OCI-LY1 (cell line): ENCODE data around the gene IL5.

Experiments used
- CTCF ChIP-seq: fragments of 200-600 bp; sonication (generic), shearing (Covaris generic); IDR thresholded peaks from 2 replicates; pipeline ENCODE4 v1.5.1; 2017; ENCODE audit warnings: mild to moderate bottlenecking, antibody characterized with exemption, low read length, moderate library complexity, mixed read lengths
- EZH2 ChIP-seq: fragments of 200-600 bp; sonication (generic), shearing (Covaris generic); IDR thresholded peaks from 2 replicates; pipeline ENCODE4 v1.8.0; 2017; ENCODE audit warnings: borderline replicate concordance, mixed run types, mild to moderate bottlenecking, antibody characterized with exemption, low read length, moderate library complexity, mixed read lengths

DNA sequence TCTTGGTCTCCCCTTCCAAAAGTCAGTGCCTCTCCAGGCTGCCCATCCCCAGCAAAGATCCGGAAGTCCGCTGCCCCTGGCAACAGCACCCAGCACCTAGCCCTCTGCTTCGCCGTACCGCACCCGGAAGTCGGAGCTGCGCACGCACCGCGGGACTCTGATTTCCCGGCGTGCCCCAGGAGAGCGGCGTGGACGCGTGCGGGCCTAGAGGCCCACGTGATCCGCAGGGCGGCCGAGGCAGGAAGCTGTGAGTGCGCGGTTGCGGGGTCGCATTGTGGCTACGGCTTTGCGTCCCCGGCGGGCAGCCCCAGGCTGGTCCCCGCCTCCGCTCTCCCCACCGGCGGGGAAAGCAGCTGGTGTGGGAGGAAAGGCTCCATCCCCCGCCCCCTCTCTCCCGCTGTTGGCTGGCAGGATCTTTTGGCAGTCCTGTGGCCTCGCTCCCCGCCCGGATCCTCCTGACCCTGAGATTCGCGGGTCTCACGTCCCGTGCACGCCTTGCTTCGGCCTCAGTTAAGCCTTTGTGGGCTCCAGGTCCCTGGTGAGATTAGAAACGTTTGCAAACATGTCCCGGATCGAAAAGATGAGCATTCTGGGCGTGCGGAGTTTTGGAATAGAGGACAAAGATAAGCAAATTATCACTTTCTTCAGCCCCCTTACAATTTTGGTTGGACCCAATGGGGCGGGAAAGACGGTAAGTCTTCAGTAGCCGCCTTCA is 13.6 kb upstream of the IL5 start, which contains the start of gene RAD50:
- TF ChIP-seq CTCF = no peak
- TF ChIP-seq EZH2 = no peak
